Measurements from ENCODE around the gene AKAP6. TPM values are rescaled to one million over a fixed set of nuclear protein-coding genes. Genes with fewer than 3 reads are reported as not detected.

The AKAP6 gene
- total RNA-seq, 2 experiments from 2014 or later: 1.2 to 1.4 TPM

DNA sequence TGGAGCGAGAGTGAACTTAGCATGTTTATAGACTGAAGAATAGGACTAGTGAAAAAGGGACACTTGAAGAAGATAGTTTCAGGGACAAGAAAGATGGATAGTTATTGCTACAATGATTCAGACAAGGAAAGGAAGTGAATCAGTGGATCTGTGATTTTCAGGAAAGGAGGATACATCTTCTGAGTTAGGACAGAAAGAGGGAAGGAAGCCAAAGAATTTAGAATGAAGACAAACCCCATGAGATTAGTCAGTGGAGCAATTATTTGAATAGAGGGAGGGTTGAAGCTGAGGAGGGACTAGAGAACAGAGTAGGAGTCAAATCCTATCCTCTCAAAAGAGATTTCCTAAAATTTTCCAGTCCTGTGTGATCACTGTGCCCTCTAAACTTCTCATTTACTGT lies 282.7 kb downstream of the AKAP6 start:
- CTCF ChIA-PET: interaction anchor here (1.4 kb wide), 1 partner anchor 36 kb away, joined by 5 read pairs; no protein-coding TSS in a partner anchor
- ATAC-seq: no peak

GRCh38 chr14:32618991-32619390 lies 289.9 kb downstream of the AKAP6 start:
- Mint-ChIP-seq H3K4me1 (ENCODE audit: low read depth) (no peaks in the 10 kb centered on the region), H3K36me3 (ENCODE audit: low read depth) (no peaks in the 10 kb centered on the region), H3K27me3 (no peaks in the 10 kb centered on the region), H3K9me3 (peaks cover 2% of the 10 kb centered on the region), H3K4me3 (no peak overlapping the region), H3K27ac (no peak overlapping the region)
- intact Hi-C loops (cut with micrococcal nuclease): no loop called here
- CTCF ChIA-PET: no interaction called here
- no peak for DNase-seq
- ATAC-seq: no peak
- POLR2A ChIA-PET: no interaction called here
- no peak for TF ChIP-seq CTCF (IDR thresholded peaks at IDR 0.05)

More for the DNA sequence above, 282.7 kb downstream of the AKAP6 start:
- intact Hi-C loops (cut with micrococcal nuclease): no loop called here
- POLR2A ChIA-PET: no interaction called here
- H3K36me3 Mint-ChIP-seq (ENCODE audit: low read depth): no peaks in the 10 kb centered on the region
- peaks cover 2% of the 10 kb centered on the region for H3K9me3 Mint-ChIP-seq
- DNase-seq: no peak
- H3K27ac Mint-ChIP-seq: no peak overlapping the region
- no peaks in the 10 kb centered on the region for H3K27me3 Mint-ChIP-seq
- no peak overlapping the region for H3K4me3 Mint-ChIP-seq
- TF ChIP-seq CTCF (IDR thresholded peaks at IDR 0.05): no peak
- no peaks in the 10 kb centered on the region for H3K4me1 Mint-ChIP-seq (ENCODE audit: low read depth)

DNA sequence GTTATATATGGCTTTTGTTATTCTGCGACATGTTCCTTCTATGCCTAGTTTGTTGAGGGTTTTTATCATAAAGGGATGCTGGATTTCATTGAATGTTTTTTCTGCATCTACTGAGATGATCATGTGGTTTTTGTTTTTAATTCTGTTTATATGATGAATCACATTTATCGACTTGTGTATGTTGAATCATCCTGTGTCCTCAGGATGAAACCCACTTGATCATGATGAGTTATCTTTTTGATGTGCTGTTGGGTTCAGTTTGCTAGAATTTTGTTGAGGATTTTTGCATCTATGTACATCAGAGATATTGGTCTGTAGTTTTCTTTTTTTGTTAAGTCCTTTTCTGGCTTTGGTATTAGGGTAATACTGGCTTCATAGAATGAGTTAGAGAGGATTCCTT lies 291.2 kb downstream of the AKAP6 start:
- CTCF ChIA-PET: no interaction called here
- POLR2A ChIA-PET: no interaction called here

GRCh38 chr14:32620724-32621123 lies 291.6 kb downstream of the AKAP6 start:
- intact Hi-C loops (cut with micrococcal nuclease): no loop called here
- POLR2A ChIA-PET: no interaction called here
- ATAC-seq: no peak

More for the DNA sequence above, 291.2 kb downstream of the AKAP6 start:
- Mint-ChIP-seq H3K27me3 (no peaks in the 10 kb centered on the region), H3K9me3 (no peaks in the 10 kb centered on the region), H3K4me3 (no peak overlapping the region), H3K36me3 (ENCODE audit: low read depth) (no peaks in the 10 kb centered on the region), H3K4me1 (ENCODE audit: low read depth) (no peaks in the 10 kb centered on the region), H3K27ac (no peak overlapping the region)
- TF ChIP-seq CTCF (IDR thresholded peaks at IDR 0.05): no peak
- ATAC-seq (no peak), DNase-seq (no peak)
- intact Hi-C loops (cut with micrococcal nuclease): no loop called here

GRCh38 chr14:32621585-32621984 lies 292.5 kb downstream of the AKAP6 start:
- intact Hi-C loops (cut with micrococcal nuclease): no loop called here
- no peak for TF ChIP-seq CTCF (IDR thresholded peaks at IDR 0.05)
- Mint-ChIP-seq H3K4me3 (no peak overlapping the region), H3K27ac (no peak overlapping the region), H3K27me3 (no peaks in the 10 kb centered on the region), H3K4me1 (ENCODE audit: low read depth) (no peaks in the 10 kb centered on the region), H3K9me3 (peaks cover 2% of the 10 kb centered on the region), H3K36me3 (ENCODE audit: low read depth) (no peaks in the 10 kb centered on the region)
- POLR2A ChIA-PET: no interaction called here
- DNase-seq (no peak), ATAC-seq (no peak)
- CTCF ChIA-PET: no interaction called here

More at GRCh38 chr14:32620724-32621123, 291.6 kb downstream of the AKAP6 start:
- CTCF ChIA-PET: no interaction called here
- no peak for TF ChIP-seq CTCF (IDR thresholded peaks at IDR 0.05)
- Mint-ChIP-seq H3K27ac (no peak overlapping the region), H3K4me3 (no peak overlapping the region), H3K27me3 (no peaks in the 10 kb centered on the region), H3K36me3 (ENCODE audit: low read depth) (no peaks in the 10 kb centered on the region), H3K9me3 (no peaks in the 10 kb centered on the region), H3K4me1 (ENCODE audit: low read depth) (no peaks in the 10 kb centered on the region)
- no peak for DNase-seq
